PFSK-1 (cell line): Measurements from ENCODE around the gene BEST1.

ENCODE experiments used
- FOXP2 ChIP-seq: optimal IDR thresholded peaks from 2 replicates; pipeline ENCODE3; 2011; ENCODE audit warnings: borderline replicate concordance, control low read depth, inconsistent platforms; ENCODE audit not compliant: insufficient read depth; ENCODE audit errors: extremely low read length, extremely low read depth
- POLR2AphosphoS5 ChIP-seq: IDR thresholded peaks from 2 replicates; pipeline ENCODE4 v1.6.1; 2012; ENCODE audit warnings: low read depth, mild to moderate bottlenecking, control low read depth, low read length, moderate library complexity
- SIN3A ChIP-seq: IDR thresholded peaks from 2 replicates; pipeline ENCODE4 v1.6.1; 2012; ENCODE audit warnings: mild to moderate bottlenecking, low read length, moderate library complexity, borderline replicate concordance; ENCODE audit not compliant: insufficient read depth
- TAF1 ChIP-seq: IDR thresholded peaks from 2 replicates; pipeline ENCODE4 v1.6.1; 2012; ENCODE audit warnings: low read length, control low read depth, borderline replicate concordance; ENCODE audit not compliant: insufficient read depth
- TF ChIP-seq, protein P1 (sequence below), 2 experiments: IDR thresholded peaks; 2 replicates each; pipeline versions ENCODE4 v1.6.1 to v1.8.0; 2011 to 2012; ENCODE audit warnings: low read depth in 2 of 2, low read length in 2 of 2, control low read depth in 1 of 2, inconsistent platforms in 1 of 2, mild to moderate bottlenecking in 1 of 2, moderate library complexity in 1 of 2; ENCODE audit not compliant: insufficient read depth in 1 of 2

BEST1 gene

GRCh38 chr11:61955422-61956135, 5.4 kb downstream of the BEST1 start:
- TF ChIP-seq SIN3A (no peak), POLR2AphosphoS5 (no peak), FOXP2 (no peak), TAF1 (no peak)
- TF ChIP-seq, protein P1, sequence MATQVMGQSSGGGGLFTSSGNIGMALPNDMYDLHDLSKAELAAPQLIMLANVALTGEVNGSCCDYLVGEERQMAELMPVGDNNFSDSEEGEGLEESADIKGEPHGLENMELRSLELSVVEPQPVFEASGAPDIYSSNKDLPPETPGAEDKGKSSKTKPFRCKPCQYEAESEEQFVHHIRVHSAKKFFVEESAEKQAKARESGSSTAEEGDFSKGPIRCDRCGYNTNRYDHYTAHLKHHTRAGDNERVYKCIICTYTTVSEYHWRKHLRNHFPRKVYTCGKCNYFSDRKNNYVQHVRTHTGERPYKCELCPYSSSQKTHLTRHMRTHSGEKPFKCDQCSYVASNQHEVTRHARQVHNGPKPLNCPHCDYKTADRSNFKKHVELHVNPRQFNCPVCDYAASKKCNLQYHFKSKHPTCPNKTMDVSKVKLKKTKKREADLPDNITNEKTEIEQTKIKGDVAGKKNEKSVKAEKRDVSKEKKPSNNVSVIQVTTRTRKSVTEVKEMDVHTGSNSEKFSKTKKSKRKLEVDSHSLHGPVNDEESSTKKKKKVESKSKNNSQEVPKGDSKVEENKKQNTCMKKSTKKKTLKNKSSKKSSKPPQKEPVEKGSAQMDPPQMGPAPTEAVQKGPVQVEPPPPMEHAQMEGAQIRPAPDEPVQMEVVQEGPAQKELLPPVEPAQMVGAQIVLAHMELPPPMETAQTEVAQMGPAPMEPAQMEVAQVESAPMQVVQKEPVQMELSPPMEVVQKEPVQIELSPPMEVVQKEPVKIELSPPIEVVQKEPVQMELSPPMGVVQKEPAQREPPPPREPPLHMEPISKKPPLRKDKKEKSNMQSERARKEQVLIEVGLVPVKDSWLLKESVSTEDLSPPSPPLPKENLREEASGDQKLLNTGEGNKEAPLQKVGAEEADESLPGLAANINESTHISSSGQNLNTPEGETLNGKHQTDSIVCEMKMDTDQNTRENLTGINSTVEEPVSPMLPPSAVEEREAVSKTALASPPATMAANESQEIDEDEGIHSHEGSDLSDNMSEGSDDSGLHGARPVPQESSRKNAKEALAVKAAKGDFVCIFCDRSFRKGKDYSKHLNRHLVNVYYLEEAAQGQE (IDR thresholded peaks at IDR 0.05; ENCODE audit: insufficient read depth in 1 of 2, low read depth in 2 of 2, low read length in 2 of 2), result no peak

- no peak for TF ChIP-seq SIN3A
- no peak for TF ChIP-seq TAF1
- TF ChIP-seq FOXP2, result no peak
Observed at GRCh38 chr11:61956191-61957020, 6.3 kb downstream of the BEST1 start.

DNA sequence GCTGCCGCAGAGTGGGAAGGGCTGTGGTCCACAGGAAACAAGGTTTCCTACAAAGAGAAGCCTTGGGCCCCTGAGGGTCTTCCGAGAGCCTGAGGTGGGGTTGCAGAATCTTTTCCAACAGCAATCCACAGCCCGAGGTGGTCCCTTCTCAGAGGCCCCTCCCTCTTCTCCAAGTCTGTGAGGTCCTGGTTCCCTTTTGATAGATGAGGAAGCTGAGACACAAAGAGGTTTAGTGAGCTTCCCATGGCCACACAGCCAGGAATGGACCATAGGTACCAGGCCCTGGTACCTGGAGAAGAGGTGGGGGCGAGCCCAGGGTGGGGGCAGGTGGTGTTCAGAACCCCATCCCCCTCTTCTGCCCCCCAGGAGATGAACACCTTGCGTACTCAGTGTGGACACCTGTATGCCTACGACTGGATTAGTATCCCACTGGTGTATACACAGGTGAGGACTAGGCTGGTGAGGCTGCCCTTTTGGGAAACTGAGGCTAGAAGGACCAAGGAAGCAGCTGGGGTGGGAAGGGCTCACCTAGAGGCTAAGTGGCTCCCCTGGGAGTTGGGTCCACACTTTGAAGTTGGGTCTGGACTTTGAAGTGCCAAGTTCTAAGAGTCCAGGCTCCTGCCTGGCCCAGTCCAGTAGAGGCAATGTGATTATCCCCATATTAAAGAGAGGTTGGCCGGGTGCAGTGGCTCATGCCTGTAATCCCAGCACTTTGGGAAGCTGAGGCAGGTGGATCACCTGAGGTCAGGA, 7.0 kb downstream of the BEST1 start:
- TF ChIP-seq, protein P1 (IDR thresholded peaks at IDR 0.05; ENCODE audit: insufficient read depth in 1 of 2, low read depth in 2 of 2, low read length in 2 of 2), result no peak
- no peak for TF ChIP-seq SIN3A
- TF ChIP-seq POLR2AphosphoS5, result no peak
- TF ChIP-seq FOXP2, result no peak
- TF ChIP-seq TAF1, result no peak

DNA sequence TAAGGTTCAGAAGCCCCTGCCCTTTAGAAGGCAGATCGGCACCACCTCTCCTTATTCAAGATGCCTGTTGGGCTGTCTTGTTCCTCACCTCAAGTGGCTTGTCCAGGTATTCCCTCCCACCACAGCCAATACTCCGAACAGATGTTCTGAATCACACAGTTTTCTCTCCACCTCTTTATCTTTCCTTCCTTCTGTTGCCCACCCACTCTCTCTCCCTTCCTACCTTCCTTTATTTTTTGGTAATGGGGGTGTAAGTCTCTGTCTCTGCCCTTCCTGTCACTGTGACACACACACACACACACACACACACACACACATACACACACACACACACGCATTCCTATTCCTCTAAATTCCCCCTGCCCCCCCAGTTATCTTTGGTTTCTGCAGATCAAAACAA, 8.4 kb downstream of the BEST1 start:
- TF ChIP-seq FOXP2 (no peak), POLR2AphosphoS5 (no peak), SIN3A (no peak), TAF1 (no peak)
- TF ChIP-seq, protein P1 (IDR thresholded peaks at IDR 0.05; ENCODE audit: insufficient read depth in 1 of 2, low read depth in 2 of 2, low read length in 2 of 2), result no peak

DNA sequence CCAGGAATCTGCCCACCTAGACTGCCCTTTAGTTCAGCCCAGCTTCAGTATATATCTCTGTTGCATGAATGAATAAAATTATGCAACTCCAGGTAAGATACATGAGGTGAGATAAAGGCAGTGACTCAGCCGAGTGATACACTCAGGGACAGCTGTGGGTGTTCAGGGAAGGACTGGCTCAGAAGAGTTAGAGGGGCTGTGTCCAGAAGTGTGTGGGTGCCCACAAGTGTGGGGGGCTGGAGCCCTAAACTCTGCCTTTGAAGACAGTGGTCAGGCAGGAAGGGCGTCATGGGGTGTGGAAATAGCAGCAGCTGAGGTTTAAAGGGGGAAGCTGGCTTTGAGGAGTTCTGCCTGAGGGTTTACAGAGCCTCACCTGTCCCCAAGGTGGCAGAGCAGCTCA, 9.0 kb downstream of the BEST1 start:
- no peak for TF ChIP-seq POLR2AphosphoS5
- TF ChIP-seq, protein P1 (IDR thresholded peaks at IDR 0.05; ENCODE audit: insufficient read depth in 1 of 2, low read depth in 2 of 2, low read length in 2 of 2), result no peak
